HT-29 (cell line): ENCODE data around the gene ST3GAL6. TPM values are rescaled to one million over a fixed set of nuclear protein-coding genes. Genes with fewer than 3 reads are reported as not detected.
"Not testable (repeated sequence)": the region's sequence is repeated elsewhere in the genome, so short reads cannot be mapped to it uniquely, and the experiment has no call there.

ENCODE experiments used
- DNase-seq: peaks from one replicate; pipeline ENCODE4 v3.0.0-alpha.2; 2015; ENCODE audit warnings: low spot score
- total RNA-seq: library from RNA; depleted of rRNA; stranded (reverse); fragments of >200 nt; shearing (Covaris generic); gene quantifications from 2 replicates; pipeline ENCODE4 v1.2.3, GENCODE V29; 2014

Gene ST3GAL6
- total RNA-seq, 1 experiment from 2014 or later: 0.25 TPM

- DNase-seq: no peak
These were observed 38.1 kb downstream of the ST3GAL6 start for GRCh38 chr3:98801043-98801747.

GRCh38 chr3:98805571-98805970 lies 42.4 kb downstream of the ST3GAL6 start:
- DNase-seq: no peak

- DNase-seq: no peak
These were observed 43.4 kb downstream of the ST3GAL6 start for GRCh38 chr3:98806521-98806920.

GRCh38 chr3:98807011-98807410 lies 43.9 kb downstream of the ST3GAL6 start:
- DNase-seq: no peak

GRCh38 chr3:98807561-98807960 lies 44.4 kb downstream of the ST3GAL6 start:
- DNase-seq: no peak

- no peak for DNase-seq
These were observed 44.9 kb downstream of the ST3GAL6 start for GRCh38 chr3:98808071-98808470.

GRCh38 chr3:98809557-98809956 lies 46.4 kb downstream of the ST3GAL6 start:
- DNase-seq: no peak

GRCh38 chr3:98811048-98811447 lies 47.9 kb downstream of the ST3GAL6 start:
- DNase-seq: no peak

GRCh38 chr3:98812851-98813374 lies 49.8 kb downstream of the ST3GAL6 start:
- DNase-seq: peak; percentile 65

GRCh38 chr3:98814817-98815420 lies 51.8 kb downstream of the ST3GAL6 start:
- peak; percentile 45 for DNase-seq

GRCh38 chr3:98817547-98818041 lies 54.5 kb downstream of the ST3GAL6 start:
- peak; percentile 86 for DNase-seq

GRCh38 chr3:98821063-98821462 lies 57.9 kb downstream of the ST3GAL6 start:
- no peak for DNase-seq

GRCh38 chr3:98823791-98824190 lies 60.7 kb downstream of the ST3GAL6 start:
- no peak for DNase-seq

GRCh38 chr3:98824256-98824655 lies 61.1 kb downstream of the ST3GAL6 start:
- DNase-seq: no peak

- no peak for DNase-seq
These were observed 63.0 kb downstream of the ST3GAL6 start for GRCh38 chr3:98826126-98826525.

- DNase-seq: no peak
These were observed 64.2 kb downstream of the ST3GAL6 start for GRCh38 chr3:98827221-98827920.

GRCh38 chr3:98829246-98829832 lies 66.2 kb downstream of the ST3GAL6 start:
- DNase-seq: no peak

GRCh38 chr3:98831060-98831459 lies 67.9 kb downstream of the ST3GAL6 start:
- DNase-seq: not testable (repeated sequence)

- DNase-seq: no peak
These were observed 76.7 kb downstream of the ST3GAL6 start for GRCh38 chr3:98839846-98840245.

- no peak for DNase-seq
These were observed 80.3 kb downstream of the ST3GAL6 start for GRCh38 chr3:98843266-98843959.
